ENCODE data around the gene USP47. TPM values are rescaled to one million over a fixed set of nuclear protein-coding genes. Genes with fewer than 3 reads are reported as not detected.

Gene USP47
- polyA plus RNA-seq, 1 experiment, result 15.0 TPM

DNA sequence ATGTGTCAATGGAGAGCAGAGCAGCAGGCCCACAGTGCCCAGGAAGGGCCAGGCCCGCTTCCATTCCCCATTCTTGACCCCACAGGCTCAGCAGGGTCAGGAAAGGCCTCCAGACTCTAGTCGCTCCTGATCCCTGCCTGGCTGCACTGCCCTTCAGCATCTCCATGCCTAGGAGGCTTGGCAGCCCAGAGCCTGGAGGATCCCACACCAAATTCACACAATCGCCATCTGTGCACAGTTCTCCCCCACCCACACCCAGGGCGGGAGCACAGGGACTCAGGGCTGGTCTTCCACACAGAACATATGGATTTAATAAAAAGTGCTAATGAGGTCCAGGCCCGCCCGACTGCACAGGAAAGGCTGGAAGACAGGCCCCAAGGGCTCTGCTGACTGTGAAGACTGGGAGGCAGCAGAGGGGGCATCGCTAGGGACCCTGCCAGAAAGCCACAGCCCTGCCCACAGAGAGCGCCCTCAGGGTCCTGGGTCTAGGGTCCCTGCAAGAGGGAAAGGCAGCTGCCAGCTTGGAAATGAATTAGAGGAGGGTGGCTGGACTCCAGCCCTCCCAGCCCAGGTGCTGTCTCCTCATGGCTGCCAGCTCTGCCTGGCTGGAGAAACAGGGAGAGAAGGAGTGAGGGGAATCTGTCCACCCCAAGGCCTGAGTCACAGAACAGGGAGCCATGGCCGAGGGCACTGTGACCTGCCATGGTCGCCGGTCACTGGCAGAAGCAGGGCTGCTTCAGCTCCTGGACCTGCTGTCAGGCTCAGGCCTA, 126.9 kb downstream of the USP47 start:
- POLR2A ChIA-PET, result no interaction called here
- CTCF ChIA-PET, result no interaction called here
- TF ChIP-seq, protein P1, sequence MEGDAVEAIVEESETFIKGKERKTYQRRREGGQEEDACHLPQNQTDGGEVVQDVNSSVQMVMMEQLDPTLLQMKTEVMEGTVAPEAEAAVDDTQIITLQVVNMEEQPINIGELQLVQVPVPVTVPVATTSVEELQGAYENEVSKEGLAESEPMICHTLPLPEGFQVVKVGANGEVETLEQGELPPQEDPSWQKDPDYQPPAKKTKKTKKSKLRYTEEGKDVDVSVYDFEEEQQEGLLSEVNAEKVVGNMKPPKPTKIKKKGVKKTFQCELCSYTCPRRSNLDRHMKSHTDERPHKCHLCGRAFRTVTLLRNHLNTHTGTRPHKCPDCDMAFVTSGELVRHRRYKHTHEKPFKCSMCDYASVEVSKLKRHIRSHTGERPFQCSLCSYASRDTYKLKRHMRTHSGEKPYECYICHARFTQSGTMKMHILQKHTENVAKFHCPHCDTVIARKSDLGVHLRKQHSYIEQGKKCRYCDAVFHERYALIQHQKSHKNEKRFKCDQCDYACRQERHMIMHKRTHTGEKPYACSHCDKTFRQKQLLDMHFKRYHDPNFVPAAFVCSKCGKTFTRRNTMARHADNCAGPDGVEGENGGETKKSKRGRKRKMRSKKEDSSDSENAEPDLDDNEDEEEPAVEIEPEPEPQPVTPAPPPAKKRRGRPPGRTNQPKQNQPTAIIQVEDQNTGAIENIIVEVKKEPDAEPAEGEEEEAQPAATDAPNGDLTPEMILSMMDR (IDR thresholded peaks at IDR 0.05; ENCODE audit: insufficient read depth, low read depth, low read length), result no peak
- Histone ChIP-seq H3K4me3 (ENCODE audit: low read depth, low read length) (no peak overlapping the region), H3K36me3 (ENCODE audit: control insufficient read depth, insufficient read depth, low read length) (peaks cover 26% of the 10 kb centered on the region), H3K27me3 (ENCODE audit: control insufficient read depth, insufficient read depth, low read length) (no peaks in the 10 kb centered on the region)
- peak; percentile 67 for DNase-seq (ENCODE audit: low read depth)

GRCh38 chr11:11969380-11970215, 127.8 kb downstream of the USP47 start:
- TF ChIP-seq, protein P1 (IDR thresholded peaks at IDR 0.05; ENCODE audit: insufficient read depth, low read depth, low read length), result no peak
- CTCF ChIA-PET, result no interaction called here
- POLR2A ChIA-PET, result no interaction called here
- DNase-seq (ENCODE audit: low read depth), result no peak
- H3K27me3 ChIP-seq (ENCODE audit: control insufficient read depth, insufficient read depth, low read length), result no peaks in the 10 kb centered on the region
- no peak overlapping the region for H3K4me3 ChIP-seq (ENCODE audit: low read depth, low read length)
- H3K36me3 ChIP-seq (ENCODE audit: control insufficient read depth, insufficient read depth, low read length), result peaks cover 21% of the 10 kb centered on the region

- DNase-seq (ENCODE audit: low read depth), result no peak
- H3K36me3 ChIP-seq (ENCODE audit: control insufficient read depth, insufficient read depth, low read length), result peaks cover 15% of the 10 kb centered on the region
- ChIA-PET CTCF (interaction anchor here (2.1 kb wide), 1 partner anchor 13 kb away, joined by 5 read pairs; no protein-coding TSS in a partner anchor), POLR2A (no interaction called here)
- H3K27me3 ChIP-seq (ENCODE audit: control insufficient read depth, insufficient read depth, low read length), result no peaks in the 10 kb centered on the region
- TF ChIP-seq, protein P1 (IDR thresholded peaks at IDR 0.05; ENCODE audit: insufficient read depth, low read depth, low read length), result no peak
- H3K4me3 ChIP-seq (ENCODE audit: low read depth, low read length), result no peak overlapping the region
Measured at GRCh38 chr11:11970556-11970955, 128.8 kb downstream of the USP47 start.

GRCh38 chr11:11971906-11972547, 130.3 kb downstream of the USP47 start:
- no peak for DNase-seq (ENCODE audit: low read depth)
- Histone ChIP-seq H3K4me3 (ENCODE audit: low read depth, low read length) (no peak overlapping the region), H3K36me3 (ENCODE audit: control insufficient read depth, insufficient read depth, low read length) (peaks cover 5% of the 10 kb centered on the region; the same call in 1 of the 2 replicates), H3K27me3 (ENCODE audit: control insufficient read depth, insufficient read depth, low read length) (no peaks in the 10 kb centered on the region)
- ChIA-PET CTCF (interaction anchor here (0.8 to 2.1 kb wide), 9 partner anchors 12 to 184 kb away, joined by 3 to 5 read pairs (median 3); no protein-coding TSS in a partner anchor), POLR2A (no interaction called here)
- TF ChIP-seq, protein P1 (IDR thresholded peaks at IDR 0.05; ENCODE audit: insufficient read depth, low read depth, low read length), result no peak

All from BJ (cell line).